Stimulated activated CD4-positive, alpha-beta T cell treated with anti-CD3 and anti-CD28 coated beads, Interleukin-2, amount 100 ng/mL, for 4 hours (primary cell): ENCODE results near the gene ZNF474.

Source experiments
- DNase-seq: peaks from one replicate; pipeline ENCODE4 v3.0.0-alpha.2; 2020; ENCODE audit warnings: low read depth

ZNF474 gene

DNA sequence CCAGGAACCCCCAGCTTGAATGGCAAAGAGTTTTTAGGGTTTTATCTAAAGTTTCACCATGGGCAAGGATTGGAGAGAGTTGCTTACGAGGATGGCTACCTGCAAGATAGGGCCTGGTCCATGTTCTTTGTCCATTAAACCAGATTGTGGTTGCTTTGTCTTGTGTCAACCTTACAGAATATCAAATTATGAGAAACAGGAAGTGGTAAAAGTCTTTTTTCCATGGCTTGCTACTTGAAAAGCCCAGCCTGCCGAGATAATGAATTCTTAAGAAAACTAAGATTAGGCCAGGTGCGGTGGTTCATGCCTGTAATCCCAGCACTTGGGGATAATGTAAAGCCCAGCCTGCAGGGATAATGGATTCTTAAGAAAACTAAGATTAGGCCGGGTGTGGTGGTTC lies 24.4 kb downstream of the ZNF474 start:
- DNase-seq: no peak

- DNase-seq: no peak
Measured at GRCh38 chr5:122154491-122154890, 25.1 kb downstream of the ZNF474 start.

DNA sequence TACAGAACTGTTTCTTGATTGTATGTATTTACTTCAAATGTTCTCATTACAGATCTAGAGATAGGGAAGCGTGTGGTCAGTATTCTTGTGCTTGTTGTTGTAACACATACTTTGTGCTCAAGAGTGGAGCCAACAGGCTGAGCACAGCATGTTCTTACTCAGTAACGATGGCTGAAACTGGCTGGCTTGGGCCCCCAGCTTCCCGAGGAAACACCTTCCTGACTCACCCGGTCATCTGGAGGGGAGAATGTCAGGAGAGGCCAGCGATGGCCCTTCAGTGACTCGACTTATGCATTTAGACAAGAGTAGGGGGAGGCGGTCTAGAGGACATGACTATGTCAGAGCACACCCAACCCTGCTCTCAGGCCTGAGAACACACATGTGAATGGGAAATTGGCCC lies 25.6 kb downstream of the ZNF474 start:
- no peak for DNase-seq

GRCh38 chr5:122155546-122155945 lies 26.2 kb downstream of the ZNF474 start:
- DNase-seq: no peak

GRCh38 chr5:122156724-122157325 lies 27.5 kb downstream of the ZNF474 start:
- no peak for DNase-seq

DNA sequence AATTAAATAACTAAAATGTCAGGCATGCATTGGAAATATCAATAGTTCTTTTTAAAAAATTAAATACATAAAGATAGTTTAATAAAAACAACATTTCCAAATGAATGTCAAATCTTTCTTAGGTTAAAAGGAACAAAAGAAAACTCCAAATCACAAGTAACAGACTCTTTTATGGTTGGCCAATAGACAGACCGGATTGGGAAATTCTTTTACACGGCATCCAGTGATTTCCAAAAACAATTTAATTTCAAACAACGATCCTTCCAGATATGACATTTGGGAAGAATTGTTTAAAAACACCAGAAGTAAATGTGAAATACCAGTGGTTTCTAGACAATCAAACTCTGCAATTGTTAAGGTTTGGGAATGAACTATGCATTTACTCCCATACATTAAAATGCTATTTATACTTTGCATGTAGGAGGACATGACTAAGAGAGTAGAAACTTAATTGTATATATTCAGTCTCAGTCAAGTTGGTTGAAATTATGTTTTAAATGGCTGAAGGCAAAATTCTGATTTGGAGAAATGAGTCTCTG lies 32.8 kb downstream of the ZNF474 start:
- DNase-seq: no peak

DNA sequence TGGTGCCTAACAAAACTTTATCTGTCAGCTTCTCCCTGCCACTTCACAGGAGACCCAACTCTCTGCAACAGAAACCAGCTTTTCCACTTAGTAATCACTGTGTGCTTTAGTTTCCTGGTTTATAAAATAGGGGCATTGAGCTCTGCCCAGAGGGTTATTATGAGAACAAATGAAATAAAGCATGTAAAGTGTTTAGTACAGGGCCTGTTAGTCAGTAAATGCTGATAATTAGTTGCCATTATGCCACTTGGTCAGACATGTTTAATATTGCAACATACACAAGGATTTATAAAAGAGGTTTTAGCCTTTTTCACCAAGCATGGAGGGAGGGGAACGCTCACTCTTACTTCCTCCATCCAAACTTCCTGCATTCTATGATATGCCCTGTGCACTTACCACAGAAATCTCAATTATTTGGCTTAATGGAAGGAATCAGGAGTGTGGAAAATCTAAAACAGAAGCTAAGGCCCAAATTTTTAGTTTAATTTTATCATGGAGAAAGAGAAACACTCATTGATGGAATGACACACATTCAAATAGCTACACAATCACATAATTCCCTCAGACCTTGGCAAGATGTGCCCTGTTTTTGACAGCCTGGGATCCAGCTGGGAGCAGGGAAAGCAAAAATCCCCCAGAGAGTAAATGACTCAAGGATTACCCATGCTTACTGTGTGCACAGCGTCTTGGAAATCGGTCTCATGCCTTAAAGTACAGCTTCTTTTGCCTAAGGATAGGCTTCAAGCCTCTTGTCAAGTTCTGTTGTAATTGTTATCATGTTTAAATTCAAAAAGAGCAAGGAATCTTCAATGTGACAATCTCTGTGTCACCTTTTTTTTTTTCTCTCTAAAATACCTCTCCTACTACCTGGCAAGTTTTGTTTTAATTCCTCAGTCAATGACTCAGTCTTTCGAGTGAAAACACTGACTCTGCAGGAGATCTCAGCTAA lies 34.0 kb downstream of the ZNF474 start:
- no peak for DNase-seq

- no peak for DNase-seq
Measured at GRCh38 chr5:122164070-122164435, 34.7 kb downstream of the ZNF474 start.

DNA sequence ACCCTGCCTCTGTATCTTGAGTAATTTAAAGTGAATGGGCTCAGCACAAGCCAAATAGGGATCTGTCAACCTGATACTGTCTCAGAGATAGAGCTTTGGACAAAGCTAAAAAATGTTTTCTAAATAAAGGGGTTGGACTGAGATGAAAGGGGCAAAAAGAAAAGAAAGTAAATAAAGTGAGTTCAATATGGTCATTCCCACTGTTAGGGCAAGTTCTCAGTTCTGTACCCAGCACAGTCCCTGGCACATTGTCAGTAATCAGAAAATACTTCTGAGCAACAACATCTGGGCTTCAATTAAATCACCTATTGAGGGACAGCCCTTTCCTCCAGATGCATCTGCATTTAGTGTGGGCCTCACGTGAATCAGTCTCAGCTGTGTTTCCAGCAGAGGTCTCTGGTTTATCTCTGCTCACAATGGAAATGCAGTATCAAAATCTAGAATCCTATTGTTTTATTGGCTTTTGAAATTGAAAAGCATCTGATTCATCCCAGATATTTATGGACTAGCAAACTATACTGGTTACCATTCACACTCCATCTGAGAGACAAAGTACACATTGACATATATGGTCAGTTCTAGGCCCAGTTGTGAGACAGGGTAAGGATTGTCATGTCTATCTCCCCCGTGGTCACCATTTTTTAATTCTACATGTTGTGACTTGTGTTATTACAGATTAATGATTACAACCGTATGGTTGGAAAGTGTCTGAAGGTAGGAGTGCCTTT lies 35.6 kb downstream of the ZNF474 start:
- DNase-seq: no peak

DNA sequence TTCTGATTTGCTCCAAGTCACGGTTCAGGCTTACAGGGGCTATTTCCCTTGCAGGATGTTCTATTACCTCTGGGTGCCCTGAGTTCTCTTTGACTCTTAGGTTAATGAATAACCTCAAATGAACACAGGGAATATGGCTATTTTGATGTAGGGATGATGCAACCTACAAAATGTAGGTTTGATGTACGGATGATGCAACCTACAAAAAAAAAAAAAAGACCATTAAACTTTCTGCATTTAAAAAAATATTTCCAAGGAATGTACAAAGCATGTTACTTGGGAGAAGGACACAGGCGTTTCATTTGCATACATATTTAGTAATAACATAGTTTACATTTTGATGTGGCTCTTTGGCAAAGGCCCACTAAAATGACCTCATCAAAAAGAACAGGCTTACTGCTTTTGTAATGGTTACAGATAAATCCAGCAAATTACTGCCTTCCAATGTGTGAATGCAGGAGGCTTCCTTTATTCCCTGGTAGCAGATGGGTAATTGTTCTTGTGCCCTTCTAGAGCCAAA lies 36.3 kb downstream of the ZNF474 start:
- no peak for DNase-seq

DNA sequence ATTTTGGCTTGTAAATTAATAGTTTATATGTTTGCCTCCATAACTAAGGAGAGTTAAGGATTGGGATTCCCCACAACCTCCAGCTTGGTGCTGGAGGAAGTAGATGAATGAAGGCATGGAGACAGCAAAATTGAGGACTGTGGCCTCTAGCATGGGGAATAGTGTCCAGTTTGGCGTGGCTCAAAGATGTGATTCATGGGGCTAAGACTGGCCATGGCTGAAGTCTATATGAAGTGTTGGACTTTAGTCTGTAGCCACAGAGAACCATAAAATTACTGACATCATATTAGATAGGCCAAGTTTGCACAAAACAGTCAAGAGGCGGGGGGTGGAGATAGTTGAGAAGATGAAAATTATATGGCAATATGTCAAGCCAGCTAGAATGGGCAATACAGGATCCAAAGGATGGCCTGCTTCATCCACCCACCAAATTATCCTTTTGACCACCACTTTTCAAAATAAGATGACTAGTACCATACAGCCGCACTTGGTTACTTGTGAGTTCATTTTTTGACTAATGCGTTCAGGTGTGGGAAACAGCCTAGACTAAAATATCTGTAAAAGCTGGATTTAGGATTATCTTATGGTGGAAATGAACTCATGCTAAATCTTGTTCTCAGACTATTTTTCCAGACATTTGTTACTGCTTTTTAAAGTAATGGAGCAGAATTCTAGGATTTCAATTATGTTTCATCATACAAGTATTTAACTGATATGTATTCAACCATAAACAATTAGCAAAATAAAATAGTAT lies 40.2 kb downstream of the ZNF474 start:
- no peak for DNase-seq

DNA sequence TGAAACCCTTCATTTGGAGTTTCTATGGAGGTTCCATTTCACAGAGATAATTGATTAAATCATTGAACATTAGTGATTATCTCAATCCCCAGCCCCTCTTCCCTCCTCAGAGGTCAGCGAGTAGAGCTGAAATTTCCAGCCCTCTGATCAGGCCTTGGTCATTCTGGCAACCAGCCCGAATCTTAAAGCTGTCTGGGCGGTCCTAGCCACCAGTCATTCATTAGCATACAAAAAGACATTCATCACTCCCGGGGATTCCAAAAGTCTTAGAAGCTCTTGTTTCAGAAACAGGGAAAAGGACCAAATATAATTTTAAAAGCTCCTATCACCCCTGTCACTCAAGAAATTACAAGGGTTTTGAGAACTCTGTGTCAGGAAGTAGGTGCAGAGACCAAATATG lies 41.3 kb downstream of the ZNF474 start:
- no peak for DNase-seq

- no peak for DNase-seq
Measured at GRCh38 chr5:122172207-122172606, 42.9 kb downstream of the ZNF474 start.

DNA sequence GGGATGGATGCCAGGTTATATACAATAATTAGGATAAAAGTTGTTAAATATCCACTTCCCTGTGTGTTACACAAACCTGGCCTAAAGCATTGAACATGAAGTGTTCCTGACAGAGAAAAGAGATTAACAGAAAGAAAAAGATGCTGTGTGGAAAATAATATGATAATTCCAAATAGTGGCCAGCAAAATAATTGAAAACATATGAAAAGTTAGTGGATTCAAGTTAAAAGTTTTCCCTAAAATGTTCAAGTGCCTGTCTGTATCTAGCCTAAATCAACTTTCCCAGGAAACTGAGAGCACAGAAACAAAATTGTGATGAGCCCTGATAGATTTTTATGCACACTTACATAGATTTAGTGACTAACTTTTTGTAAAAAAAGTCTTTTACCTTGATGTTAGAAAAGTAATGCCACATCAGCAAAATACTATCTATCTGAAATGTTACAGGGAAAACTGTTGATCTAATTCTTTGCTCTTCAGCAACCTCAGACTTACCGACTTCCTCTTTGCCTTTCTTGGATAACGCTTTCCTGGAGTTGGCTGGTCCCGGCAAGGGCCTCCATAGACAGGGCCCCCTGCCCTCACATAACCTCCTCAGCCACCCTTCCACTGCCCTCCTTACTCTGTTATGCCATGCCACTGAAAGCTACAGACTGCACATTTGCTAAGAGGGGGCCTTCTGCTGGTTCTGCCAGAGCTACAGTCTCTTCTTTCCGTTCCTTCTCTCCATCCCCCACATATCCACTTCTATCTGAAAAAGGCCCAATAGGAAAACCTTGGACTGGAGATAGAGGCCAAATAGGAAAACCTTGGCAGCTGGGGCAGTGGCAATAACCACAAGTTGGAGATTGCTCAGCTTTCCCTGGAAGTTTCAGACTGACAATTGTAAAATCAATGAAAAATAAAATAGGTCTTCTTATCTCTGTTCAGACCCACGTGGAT lies 44.4 kb downstream of the ZNF474 start:
- no peak for DNase-seq

GRCh38 chr5:122175091-122175490 lies 45.7 kb downstream of the ZNF474 start:
- DNase-seq: no peak

- no peak for DNase-seq
Measured at GRCh38 chr5:122175852-122176251, 46.5 kb downstream of the ZNF474 start.

- no peak for DNase-seq
Measured at GRCh38 chr5:122177161-122177560, 47.8 kb downstream of the ZNF474 start.

DNA sequence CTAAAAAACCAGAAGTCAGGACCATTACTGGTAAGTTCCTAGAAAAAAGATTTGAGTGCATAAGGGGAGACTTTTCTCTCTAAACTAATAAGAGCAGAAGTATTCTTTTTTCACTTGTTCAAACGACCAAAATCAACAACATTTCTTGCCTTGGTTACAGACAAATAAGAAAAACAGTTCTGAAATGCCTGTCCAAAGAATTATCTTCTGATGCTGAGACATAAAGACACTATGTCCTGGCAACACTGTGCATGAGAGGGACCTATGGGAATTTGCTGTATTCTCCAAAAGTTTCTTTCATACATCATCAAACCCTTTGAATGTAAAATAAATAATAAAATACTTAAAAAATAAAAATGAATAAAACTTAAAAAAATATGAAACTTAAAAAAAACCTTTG lies 50.4 kb downstream of the ZNF474 start:
- no peak for DNase-seq

DNA sequence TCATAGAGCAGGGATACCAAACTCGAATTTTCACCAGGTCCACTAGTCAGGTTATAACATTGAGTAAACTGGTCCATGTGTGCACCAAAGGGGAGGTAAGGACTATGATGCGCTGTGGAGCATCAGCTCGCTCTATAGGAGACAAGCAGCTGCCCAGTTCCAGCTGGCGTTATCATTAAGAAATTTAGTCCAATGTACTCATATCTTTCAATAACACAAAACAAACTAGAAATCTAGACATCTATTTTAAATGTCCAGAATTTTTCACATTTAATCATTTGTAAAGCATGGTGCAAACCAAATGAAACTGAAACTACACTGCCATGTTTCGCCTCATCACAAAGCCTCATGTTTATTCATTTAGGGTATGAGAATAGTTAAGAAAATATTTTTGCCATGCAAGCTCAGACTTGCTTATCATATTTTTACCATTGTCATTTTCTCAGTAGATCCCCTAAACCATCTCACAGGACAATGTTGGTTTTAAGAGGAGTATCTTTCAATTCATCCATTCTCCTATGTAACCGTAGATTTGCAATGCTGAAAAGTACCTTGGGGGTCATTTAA lies 50.9 kb downstream of the ZNF474 start:
- DNase-seq: no peak

DNA sequence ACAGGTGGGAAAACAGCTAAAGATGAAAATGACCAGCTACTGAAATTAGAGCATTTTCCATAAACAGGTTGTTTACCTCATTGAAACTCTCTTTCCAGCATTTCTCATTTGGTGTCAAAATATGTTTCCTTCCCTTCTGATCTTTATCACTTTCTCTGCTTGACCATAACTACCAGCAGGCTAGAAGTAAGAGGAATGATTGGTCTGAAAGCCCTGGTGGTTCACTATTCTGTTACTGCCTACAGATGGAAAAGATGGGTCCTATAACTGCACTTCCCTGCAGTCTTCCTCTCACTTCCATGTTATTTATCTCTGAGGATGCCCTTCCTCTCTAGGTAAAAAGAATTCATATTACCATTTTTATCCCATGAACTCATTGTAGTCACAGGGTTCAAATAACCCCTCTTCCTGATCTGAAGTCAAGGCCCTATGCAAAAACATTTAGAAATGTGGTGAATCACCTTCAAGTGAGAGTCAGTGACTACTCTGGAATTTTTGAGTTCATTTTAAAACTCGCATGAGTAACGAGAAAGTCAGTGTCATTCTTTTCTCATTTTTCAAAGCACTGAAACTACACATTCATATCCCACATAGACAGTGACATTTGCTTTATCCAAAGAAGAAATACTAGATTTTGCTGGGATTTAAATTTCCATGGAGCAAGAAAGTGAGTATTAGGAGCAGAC lies 51.7 kb downstream of the ZNF474 start:
- DNase-seq: no peak
